Lung (tissue), 12 donors: ENCODE results near the gene LRSAM1. TPM values are rescaled to one million over a fixed set of nuclear protein-coding genes. Genes with fewer than 3 reads are reported as not detected.

ENCODE experiments used
- ATAC-seq: fragments of 200-7000 bp; cut with Tn5 transposase; one replicate; pipeline ENCODE4 v1.9.1; 2020; ENCODE audit warnings: moderate number of reproducible peaks; ENCODE audit not compliant: insufficient read depth, low FRiP score
- DNase-seq, 3 donors: peaks; one replicate each; pipeline ENCODE4 v3.0.0-alpha.2; 2013 to 2017
- H3K27ac ChIP-seq, 2 donors: one replicate each; pipeline ENCODE4 v1.5.1; 2013; ENCODE audit warnings: mild to moderate bottlenecking in 2 of 2, moderate library complexity in 2 of 2, control low read depth in 1 of 2, inconsistent platforms in 1 of 2, low read depth in 1 of 2, low read length in 1 of 2
- H3K27me3 ChIP-seq, 3 donors: one replicate each; pipeline ENCODE4 v1.5.1; 2013; ENCODE audit warnings: low read length in 2 of 3; ENCODE audit not compliant: control insufficient read depth in 3 of 3, insufficient read depth in 3 of 3
- H3K36me3 ChIP-seq, 4 donors: one replicate each; pipeline ENCODE4 v1.5.1; 2013; ENCODE audit warnings: low read length in 4 of 4, mild to moderate bottlenecking in 1 of 4, moderate library complexity in 1 of 4; ENCODE audit not compliant: control insufficient read depth in 4 of 4, insufficient read depth in 4 of 4
- H3K4me1 ChIP-seq, 5 donors: one replicate each; pipeline ENCODE4 v1.5.1; 2013; ENCODE audit warnings: low read length in 5 of 5, mild to moderate bottlenecking in 2 of 5, moderate library complexity in 1 of 5; ENCODE audit not compliant: control insufficient read depth in 5 of 5, insufficient read depth in 5 of 5
- H3K4me3 ChIP-seq: one replicate; pipeline ENCODE4 v1.5.1; 2013; ENCODE audit warnings: mild to moderate bottlenecking, control low read depth, moderate library complexity
- H3K9ac ChIP-seq, 2 donors: one replicate each; pipeline ENCODE4 v1.5.1; 2013; ENCODE audit warnings: low read length in 2 of 2, control low read depth in 1 of 2; ENCODE audit not compliant: insufficient read depth in 1 of 2
- H3K9me3 ChIP-seq, 4 donors: one replicate each; pipeline ENCODE4 v1.5.1; 2013; ENCODE audit warnings: low read length in 3 of 4, mild to moderate bottlenecking in 1 of 4, moderate library complexity in 1 of 4; ENCODE audit not compliant: control insufficient read depth in 4 of 4, insufficient read depth in 3 of 4
- CTCF ChIP-seq: IDR thresholded peaks from 2 replicates; pipeline ENCODE4 v1.5.1; 2012; ENCODE audit warnings: mild to moderate bottlenecking; ENCODE audit errors: control extremely low read depth, extremely low read depth
- WGBS, 2 donors: extraction: QIAGEN DNeasy Blood & Tissue Kit; methylation state at CpG; one replicate each; pipeline ENCODE4 v1.1.7; 2013; 5-methylcytosine and 5-hydroxymethylcytosine counted together
- polyA plus RNA-seq, 2 donors: library from polyadenylated mRNA; stranded (reverse); fragments of 200-250 nt; gene quantifications; one replicate each; pipeline ENCODE4 v1.2.1, GENCODE V29; 2013
- total RNA-seq, 2 donors: library from RNA; depleted of rRNA in 1 of 2; stranded (reverse); fragments of >200 nt in 1 of 2; gene quantifications; one replicate each; pipeline ENCODE4 v1.2.1, GENCODE V29; 2014 to 2021
- donor health status: control.
- donor health status: control.
- donor health status: Bipolar disorder and iron deficiency.
- donor health status: healthy.
- donor health status: DM: yes; HTN: yes; CAD: no.

The LRSAM1 gene
- total and polyA plus RNA-seq, 4 donors = 13.5 to 24.5 (median 18.0) TPM

- H3K27ac ChIP-seq = no peak overlapping the region
- H3K27me3 ChIP-seq = no peaks in the 10 kb centered on the region
- no peak overlapping the region for H3K9ac ChIP-seq
- DNase-seq (no peak), ATAC-seq (no peak)
- H3K9me3 ChIP-seq = no peaks in the 10 kb centered on the region
- H3K4me3 ChIP-seq = no peak overlapping the region
- peaks cover 0 to 34% (median 23%) of the 10 kb centered on the region in 4 donors for H3K36me3 ChIP-seq
- WGBS, 2 donors = 88 to 94% methylated on average over 6 of the region's 6 CpGs
- no peak for TF ChIP-seq CTCF
- H3K4me1 ChIP-seq = peaks cover 0 to 3% (median 0%) of the 10 kb centered on the region in 5 donors
Observed at GRCh38 chr9:127407492-127407843, 43.8 kb upstream of the LRSAM1 start.

DNA sequence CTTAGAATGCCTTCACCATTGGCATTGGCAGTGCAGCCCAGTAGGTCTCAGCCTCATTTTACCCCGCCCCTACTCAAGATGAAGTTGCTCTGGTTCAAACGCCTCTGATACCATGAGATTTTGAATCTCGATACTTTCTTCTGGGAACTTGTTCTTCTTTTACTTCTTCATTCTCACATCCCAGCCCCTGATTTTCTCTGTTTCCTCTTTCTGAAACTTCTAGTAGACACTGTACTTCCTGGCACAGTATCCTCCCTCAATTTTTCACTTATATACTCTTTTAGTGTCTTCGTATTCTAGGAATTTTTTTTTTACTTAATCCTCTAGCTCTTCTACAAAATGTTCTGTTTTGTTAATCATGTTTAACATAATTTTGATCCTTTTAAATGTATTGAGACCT, 40.2 kb upstream of the LRSAM1 start:
- Histone ChIP-seq H3K4me3 (no peak overlapping the region), H3K27ac (no peak overlapping the region), H3K27me3 (no peaks in the 10 kb centered on the region), H3K36me3 (peaks cover 0 to 14% (median 7%) of the 10 kb centered on the region in 4 donors), H3K4me1 (peaks cover 0 to 3% (median 0%) of the 10 kb centered on the region in 5 donors), H3K9ac (no peak overlapping the region), H3K9me3 (no peaks in the 10 kb centered on the region)
- ATAC-seq (no peak), DNase-seq (no peak)
- 50 to 78% methylated on average over 4 of the region's 4 CpGs for WGBS, 2 donors
- no peak for TF ChIP-seq CTCF

DNA sequence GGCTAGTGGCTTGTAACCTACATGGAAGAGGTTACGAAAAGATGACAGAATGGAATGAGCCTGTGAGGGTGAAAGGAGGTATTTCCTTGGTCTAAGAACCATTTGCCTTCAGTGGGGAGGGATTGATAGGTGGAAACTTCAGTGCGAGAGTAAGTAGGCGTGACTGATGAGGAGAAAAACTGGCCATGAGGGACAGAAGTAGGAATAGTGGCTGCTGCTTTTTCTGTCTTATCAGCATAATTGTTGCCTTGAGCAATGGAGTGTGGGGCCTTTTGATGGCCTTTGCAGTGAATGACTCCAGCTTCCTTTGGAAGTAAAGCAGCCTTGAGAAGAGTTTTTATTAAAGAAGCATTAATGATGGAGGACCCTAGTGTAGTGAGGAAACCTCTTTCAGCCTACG, 36.2 kb upstream of the LRSAM1 start:
- WGBS, 2 donors = 89 to 94% methylated on average over 4 of the region's 4 CpGs
- Histone ChIP-seq H3K9ac (no peak overlapping the region), H3K27me3 (no peaks in the 10 kb centered on the region), H3K4me3 (no peak overlapping the region), H3K4me1 (peaks cover 0 to 3% (median 0%) of the 10 kb centered on the region in 5 donors), H3K9me3 (no peaks in the 10 kb centered on the region), H3K36me3 (peaks cover 0 to 4% (median 0%) of the 10 kb centered on the region in 4 donors), H3K27ac (no peak overlapping the region)
- DNase-seq (no peak), ATAC-seq (no peak)
- no peak for TF ChIP-seq CTCF

DNA sequence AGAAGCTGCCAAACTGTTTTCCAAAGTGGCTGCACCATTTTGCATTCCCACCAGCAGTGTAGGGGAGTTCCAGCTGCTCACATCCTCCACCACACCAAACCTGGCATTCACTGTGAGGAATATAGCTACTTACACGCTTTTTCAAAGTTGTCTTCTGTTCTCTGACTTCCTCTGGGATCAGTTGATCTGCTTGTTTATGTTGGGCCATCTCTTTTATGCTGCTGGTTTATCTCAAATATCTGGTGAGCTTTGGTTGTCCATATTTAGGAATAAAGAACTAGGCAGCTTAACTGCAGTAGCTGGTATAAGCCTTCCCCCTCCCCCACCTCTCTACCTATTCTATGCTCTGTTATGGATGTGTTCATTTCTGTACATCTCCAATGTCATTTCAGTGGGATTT, 35.7 kb upstream of the LRSAM1 start:
- Histone ChIP-seq H3K9ac (no peak overlapping the region), H3K4me1 (peaks cover 0 to 3% (median 0%) of the 10 kb centered on the region in 5 donors), H3K36me3 (peaks cover 0 to 4% (median 0%) of the 10 kb centered on the region in 4 donors), H3K27me3 (no peaks in the 10 kb centered on the region), H3K9me3 (no peaks in the 10 kb centered on the region), H3K4me3 (no peak overlapping the region), H3K27ac (no peak overlapping the region)
- DNase-seq (no peak), ATAC-seq (no peak)
- TF ChIP-seq CTCF = no peak
- WGBS, 2 donors = 78 to 86% methylated on average over 1 of the region's 1 CpG
